ENCODE measurements around the gene CEP76.

- no peak for TF ChIP-seq CTCF (IDR thresholded peaks at IDR 0.05)
- no peak for TF ChIP-seq JUND (IDR thresholded peaks at IDR 0.05)
- TF ChIP-seq POLR2AphosphoS5 (IDR thresholded peaks at IDR 0.05; ENCODE audit: low read depth, low read length), result no peak
- no peak for TF ChIP-seq ZBTB33 (IDR thresholded peaks at IDR 0.05; ENCODE audit: borderline replicate concordance, low read depth)
- no peak for TF ChIP-seq EP300 (IDR thresholded peaks at IDR 0.05; ENCODE audit: borderline replicate concordance in 1 of 2, low read depth in 1 of 2, low read length in 1 of 2)
- TF ChIP-seq RFX5 (IDR thresholded peaks at IDR 0.05; ENCODE audit: low read length), result no peak
Measured at GRCh38 chr18:12749121-12749520, 46.6 kb upstream of the CEP76 start.
